Activated CD4-positive, alpha-beta T cell treated with anti-CD3 and anti-CD28 coated beads, Interleukin-2, Interleukin-6, amounts not matched to agents 100 ng/mL and 50 ng/mL, durations not matched to agents 16 hours and 8 hours (primary cell): Measurements from ENCODE around the gene PRICKLE2.

Source experiments
- DNase-seq: peaks from one replicate; pipeline ENCODE4 v3.0.0-alpha.2; 2020

Gene PRICKLE2

GRCh38 chr3:64067506-64068346 lies 157.5 kb downstream of the PRICKLE2 start:
- DNase-seq: no peak

GRCh38 chr3:64064804-64065203 lies 160.5 kb downstream of the PRICKLE2 start:
- no peak for DNase-seq

DNA sequence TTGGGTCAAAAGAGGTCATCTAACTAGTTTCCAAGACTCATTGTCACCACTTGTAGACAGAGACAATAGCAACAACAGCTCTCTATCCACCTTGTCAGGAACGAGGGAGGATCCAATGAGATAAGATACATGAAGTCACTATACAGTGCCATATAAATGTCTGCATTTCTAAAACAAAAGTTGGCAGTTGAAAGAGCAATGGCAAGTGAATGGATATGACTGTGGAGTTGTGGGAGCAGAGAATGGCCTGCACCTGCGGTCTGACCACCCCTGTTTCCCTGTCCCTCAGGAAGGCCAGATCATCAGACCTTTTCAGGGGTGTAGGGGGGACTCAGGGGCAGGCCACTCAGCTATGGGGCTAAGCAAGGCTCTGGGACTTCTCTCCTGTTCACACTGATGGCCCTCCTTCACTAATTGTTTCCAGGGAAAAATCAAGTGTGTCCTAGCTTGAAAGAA lies 161.3 kb downstream of the PRICKLE2 start:
- no peak for DNase-seq

- DNase-seq: no peak
Measured at GRCh38 chr3:64063207-64063982, 161.9 kb downstream of the PRICKLE2 start.

GRCh38 chr3:64061628-64062027 lies 163.6 kb downstream of the PRICKLE2 start:
- no peak for DNase-seq

- DNase-seq: no peak
Measured at GRCh38 chr3:64059484-64060175, 165.6 kb downstream of the PRICKLE2 start.

DNA sequence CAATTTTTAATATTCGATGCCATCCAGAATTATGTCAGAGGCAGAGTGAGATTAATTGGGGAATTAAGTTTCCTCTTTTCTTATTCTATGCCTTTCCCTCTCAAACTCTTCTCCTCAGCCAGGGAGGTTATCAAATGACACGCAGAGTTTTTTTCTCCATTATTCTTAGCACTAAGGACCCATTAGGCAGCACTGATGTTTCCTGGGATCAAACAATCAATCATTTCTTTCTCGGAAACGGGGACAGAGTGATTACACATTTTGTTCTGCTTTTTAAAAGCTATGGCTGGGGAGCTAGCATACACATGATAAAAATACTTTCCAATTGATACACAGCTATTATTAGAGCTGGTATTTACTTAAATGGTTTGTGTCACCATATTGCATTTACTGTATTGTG lies 166.7 kb downstream of the PRICKLE2 start:
- no peak for DNase-seq

DNA sequence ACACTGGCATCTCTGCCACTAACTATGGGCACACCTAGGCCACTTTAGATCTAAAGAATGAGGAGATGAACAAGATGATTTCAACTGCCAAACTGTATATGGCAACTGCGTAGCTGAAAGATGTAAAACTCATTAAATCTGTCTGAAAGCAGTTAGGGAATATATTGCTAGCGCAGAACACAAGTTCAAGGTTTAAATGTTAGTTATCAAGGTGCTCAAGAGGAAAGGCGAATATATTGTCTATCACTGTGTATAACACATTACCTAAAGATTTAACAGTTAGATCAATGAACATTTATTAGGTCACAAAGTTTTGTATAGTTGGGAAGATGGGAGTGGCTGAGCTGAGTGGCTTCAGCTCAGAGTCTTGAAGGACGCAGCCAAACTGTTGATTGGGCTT lies 168.0 kb downstream of the PRICKLE2 start:
- no peak for DNase-seq

DNA sequence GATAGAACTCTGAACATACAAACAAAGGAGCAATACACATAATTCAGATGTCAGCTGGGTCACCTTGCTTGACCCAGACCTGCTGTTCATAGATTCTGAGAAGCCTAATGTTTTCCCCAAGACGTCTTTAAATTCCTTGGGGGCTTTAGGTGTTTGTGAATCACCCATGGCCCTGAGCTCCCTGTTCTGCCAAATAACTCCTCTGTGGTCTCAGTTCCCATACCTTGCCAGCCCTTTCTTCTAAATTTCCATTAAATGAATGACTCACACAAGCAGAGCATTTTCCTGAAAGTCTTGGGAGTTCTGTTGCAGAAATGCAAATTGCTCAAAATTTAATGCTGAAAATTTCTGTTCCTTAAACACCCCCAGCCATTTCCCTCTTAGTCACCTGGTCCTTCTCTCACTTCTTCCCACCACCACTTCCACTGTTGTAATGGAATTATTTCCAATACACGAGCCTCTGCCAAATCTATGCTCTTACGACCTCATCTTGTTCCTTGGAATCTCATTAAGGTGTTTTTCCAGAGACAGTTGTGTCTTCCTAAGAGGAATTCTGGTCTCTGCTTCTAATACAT lies 168.6 kb downstream of the PRICKLE2 start:
- no peak for DNase-seq

- DNase-seq: no peak
Measured at GRCh38 chr3:64055076-64055475, 170.2 kb downstream of the PRICKLE2 start.

DNA sequence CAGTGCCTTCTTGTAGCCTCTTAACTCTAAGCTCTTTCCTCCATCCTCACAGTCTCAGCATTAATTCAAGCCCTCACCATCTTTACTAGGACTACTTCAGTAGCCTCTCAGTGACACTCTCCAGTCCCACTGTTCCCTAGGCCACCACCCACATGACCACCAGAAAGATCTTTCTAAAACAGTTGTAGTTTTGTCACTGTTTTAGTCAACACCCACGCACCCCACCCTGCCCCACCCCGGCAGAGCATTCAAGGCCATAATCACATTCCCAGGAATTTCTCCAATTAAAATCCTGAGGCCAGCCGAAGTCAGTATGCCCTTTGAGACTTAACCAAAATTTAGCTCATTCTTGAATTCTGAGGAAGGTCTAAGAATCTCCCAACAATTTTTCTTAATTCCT lies 170.8 kb downstream of the PRICKLE2 start:
- DNase-seq: no peak

- no peak for DNase-seq
Measured at GRCh38 chr3:64053581-64053980, 171.7 kb downstream of the PRICKLE2 start.

GRCh38 chr3:64053117-64053516 lies 172.1 kb downstream of the PRICKLE2 start:
- no peak for DNase-seq

GRCh38 chr3:64049832-64050231 lies 175.4 kb downstream of the PRICKLE2 start:
- DNase-seq: no peak

DNA sequence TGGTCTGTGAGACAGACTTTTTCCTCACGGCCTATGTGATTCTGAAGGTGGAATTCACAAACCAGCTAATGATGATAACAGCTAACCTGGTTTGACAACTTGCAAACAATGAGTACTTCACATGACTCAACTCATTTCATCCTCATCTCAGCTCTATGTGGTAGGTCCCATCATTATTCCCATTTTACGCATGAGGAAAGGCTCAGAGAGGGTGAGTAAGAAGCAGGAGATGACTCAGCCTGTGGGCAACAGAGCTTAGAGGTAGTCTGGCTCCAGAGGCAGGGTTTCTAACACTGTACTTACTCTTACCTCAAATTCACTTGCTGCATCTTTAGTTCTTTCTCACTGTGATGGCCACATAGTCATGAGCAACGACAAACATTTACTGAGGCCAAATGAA lies 176.1 kb downstream of the PRICKLE2 start:
- DNase-seq: peak; percentile 27

DNA sequence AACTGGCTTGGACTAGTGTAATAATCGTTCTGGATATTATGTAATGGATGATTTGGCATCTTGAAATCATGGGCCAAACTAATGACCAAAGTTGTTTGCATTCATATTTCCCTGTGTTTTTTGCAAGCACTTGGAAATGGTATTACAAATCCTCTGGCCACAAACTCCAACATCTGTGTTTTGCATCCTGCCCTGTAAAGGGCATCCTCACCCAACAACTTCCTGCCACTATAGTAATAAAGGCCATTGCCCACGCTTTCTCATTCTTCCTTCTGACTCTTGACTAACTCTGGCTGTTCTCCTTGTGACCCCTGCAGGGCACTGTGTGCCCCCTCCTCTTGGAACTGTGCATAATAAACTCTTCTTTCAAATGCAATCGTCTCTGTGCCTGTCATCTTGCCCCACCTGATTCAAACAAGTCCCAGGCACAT lies 176.6 kb downstream of the PRICKLE2 start:
- peak; percentile 2 for DNase-seq

DNA sequence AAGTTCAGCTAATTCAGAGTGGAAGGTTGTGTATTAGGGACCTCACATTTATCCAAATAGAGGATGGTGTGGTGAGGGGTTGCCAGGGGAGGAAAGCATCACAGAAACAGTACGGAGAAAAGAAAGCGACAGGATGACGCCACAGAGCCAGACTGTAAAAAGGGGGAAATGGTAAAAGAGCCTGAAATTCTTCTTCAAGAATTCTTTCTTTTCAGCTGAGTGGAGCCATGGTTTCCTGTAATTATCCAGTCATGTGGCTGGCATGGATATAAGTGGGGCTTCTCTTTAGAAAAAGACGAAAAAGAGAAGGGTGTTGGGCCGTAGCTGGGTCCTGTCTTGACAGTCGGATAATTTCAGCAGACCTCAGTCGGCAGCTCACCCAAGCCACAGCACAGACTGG lies 177.5 kb downstream of the PRICKLE2 start:
- DNase-seq: no peak

DNA sequence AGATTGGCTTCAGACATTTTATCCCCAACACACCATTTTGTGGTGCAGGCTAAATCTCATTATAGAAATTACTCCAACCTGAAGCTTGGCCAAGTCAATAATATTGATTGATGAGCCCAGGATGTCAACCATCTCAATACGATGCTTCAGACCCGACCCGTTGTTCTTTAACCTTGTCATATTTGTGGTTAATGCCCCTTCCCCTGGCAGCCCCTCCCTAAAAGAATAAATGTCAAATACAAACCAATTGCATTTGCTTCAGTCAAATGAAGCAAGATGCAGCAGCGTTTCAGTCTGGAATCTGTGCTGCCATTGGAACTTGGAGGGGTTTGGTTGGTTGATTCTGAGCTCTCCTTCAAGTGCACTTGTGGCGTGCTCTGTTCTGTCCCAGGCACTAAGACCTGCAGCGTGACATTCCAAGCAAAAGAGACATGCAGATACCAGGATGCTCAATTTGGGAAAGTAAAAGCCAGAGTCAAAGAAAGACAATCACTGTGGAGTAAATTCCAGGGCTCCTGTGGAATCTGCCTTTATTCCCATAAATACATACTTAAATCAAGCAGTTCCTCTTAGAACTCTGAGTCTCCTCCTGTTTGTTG lies 178.2 kb downstream of the PRICKLE2 start:
- no peak for DNase-seq

- DNase-seq: no peak
Measured at GRCh38 chr3:64046592-64046991, 178.7 kb downstream of the PRICKLE2 start.

- no peak for DNase-seq
Measured at GRCh38 chr3:64042952-64043351, 182.3 kb downstream of the PRICKLE2 start.
